PFSK-1 (cell line): ENCODE data around the gene NEU3.

ENCODE experiments used
- POLR2AphosphoS5 ChIP-seq: IDR thresholded peaks from 2 replicates; pipeline ENCODE4 v1.6.1; 2012; ENCODE audit warnings: low read depth, mild to moderate bottlenecking, control low read depth, low read length, moderate library complexity
- REST ChIP-seq, 2 experiments: IDR thresholded peaks; 2 replicates each; pipeline versions ENCODE4 v1.6.1 to v1.8.0; 2011 to 2012; ENCODE audit warnings: low read depth in 2 of 2, low read length in 2 of 2, control low read depth in 1 of 2, inconsistent platforms in 1 of 2, mild to moderate bottlenecking in 1 of 2, moderate library complexity in 1 of 2; ENCODE audit not compliant: insufficient read depth in 1 of 2

- TF ChIP-seq REST (IDR thresholded peaks at IDR 0.05; ENCODE audit: insufficient read depth in 1 of 2, low read depth in 2 of 2, low read length in 2 of 2) (no peak), POLR2AphosphoS5 (no peak)
Observed at GRCh38 chr11:75002516-75002915, 13.8 kb downstream of the NEU3 start.
